ENCODE measurements around the gene NDUFV1.
"Not testable (repeated sequence)": the region's sequence is repeated elsewhere in the genome, so short reads cannot be mapped to it uniquely, and the experiment has no call there.

NDUFV1 gene

DNA sequence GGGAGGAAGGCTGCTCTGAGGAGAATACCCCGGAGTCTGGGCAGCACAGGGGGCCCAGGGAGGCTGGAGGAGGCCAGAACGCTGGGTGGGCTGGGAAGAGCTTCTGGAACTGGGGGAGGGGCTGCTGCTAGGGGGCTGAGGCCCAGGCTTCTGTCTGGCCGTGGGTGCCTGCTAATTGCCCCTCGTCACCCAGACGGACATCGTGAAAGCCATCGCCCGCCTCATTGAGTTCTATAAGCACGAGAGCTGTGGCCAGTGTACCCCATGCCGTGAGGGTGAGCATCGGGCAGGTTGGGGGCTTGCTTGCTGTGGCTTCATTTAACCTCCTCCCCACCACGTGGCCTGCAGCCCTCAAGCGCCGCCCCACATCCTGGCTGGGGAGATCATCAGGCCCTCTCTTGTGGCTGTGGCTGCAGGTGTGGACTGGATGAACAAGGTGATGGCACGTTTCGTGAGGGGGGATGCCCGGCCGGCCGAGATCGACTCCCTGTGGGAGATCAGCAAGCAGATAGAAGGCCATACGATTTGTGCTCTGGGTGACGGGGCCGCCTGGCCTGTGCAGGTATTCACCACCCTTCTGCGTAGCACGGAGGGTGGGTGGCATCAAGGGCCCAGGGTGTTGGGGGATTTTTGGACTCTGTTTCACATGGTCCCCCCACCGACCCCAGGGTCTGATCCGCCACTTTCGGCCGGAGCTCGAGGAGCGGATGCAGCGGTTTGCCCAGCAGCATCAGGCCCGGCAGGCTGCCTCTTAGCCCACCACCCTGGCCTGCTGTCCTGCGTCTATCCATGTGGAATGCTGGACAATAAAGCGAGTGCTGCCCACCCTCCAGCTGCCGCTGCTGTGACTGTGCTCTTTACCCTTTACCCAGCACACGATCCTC lies 5.2 kb downstream of the NDUFV1 start:
- FAIRE-seq = no peak

DNA sequence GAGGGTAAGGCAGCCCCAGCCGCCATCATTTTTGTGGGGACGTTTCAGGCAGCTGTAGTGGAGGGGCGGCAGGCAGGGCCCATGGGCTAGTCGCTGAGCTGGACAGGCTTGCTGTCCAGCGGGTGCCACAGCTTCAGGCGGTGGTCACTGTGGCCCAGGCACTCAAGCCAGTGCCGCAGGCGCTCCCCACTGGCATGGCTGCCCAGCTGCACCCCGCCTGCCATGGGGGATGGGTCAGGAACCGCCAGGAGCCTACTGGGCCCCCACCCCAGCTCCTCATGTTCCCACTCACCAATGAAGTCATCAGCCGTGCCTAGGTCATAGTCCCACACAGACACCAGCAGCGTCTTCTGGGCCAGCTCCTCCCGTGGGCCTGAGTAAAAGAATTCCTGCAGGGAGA lies 6.0 kb downstream of the NDUFV1 start:
- no peak for FAIRE-seq

- FAIRE-seq = no peak
Measured at GRCh38 chr11:67613313-67613959, 6.7 kb downstream of the NDUFV1 start.

GRCh38 chr11:67613960-67614715 lies 7.4 kb downstream of the NDUFV1 start:
- no peak for FAIRE-seq

DNA sequence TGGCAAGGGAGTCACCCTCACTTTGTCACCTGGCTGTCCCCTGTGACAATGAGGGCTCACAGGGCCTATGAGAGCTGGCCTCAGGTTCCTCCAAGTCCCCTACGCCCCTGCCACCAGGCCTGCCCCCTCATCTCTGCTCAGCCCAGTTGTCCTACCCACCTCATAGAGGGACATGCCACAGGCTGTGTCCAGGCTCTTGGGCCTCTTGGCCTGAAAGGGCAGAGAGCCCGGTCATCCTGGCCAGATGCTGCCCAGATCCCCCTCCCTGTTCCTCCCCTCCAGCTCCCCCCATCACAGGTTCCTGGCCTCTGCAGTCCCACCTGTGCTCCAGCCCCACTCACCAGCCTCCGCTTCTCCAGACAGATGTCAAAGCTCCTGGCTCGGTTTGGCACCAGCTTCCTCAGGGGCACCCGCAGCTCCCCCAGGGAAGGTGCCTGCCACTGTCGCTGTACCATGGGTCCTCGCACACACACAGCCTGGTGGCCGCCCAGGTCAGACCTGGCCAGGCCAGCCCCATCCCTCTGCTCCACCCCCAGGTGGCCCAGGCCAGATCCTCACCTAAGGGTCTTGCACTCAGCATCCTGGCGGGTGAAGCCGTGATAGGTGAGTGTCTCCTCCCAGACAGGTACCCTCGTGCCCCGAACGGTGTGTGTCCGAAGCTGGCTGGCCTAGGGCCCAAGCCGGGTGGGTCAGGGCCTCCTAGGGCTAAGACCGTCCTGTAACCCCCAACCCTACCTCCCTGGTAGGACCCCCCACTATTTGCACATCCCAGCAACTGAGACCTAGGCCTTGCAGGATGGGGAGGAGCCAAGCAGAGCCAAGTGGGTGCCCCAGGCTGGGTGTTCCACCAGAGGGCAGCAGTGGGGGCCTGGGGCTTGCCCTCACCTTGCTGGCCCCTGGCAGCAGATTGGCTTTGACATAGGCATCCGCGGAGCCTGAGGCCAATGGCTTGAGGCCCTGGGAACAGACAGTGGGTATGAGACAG lies 8.3 kb downstream of the NDUFV1 start:
- no peak for FAIRE-seq

- FAIRE-seq = no peak
Measured at GRCh38 chr11:67615728-67616430, 9.1 kb downstream of the NDUFV1 start.

DNA sequence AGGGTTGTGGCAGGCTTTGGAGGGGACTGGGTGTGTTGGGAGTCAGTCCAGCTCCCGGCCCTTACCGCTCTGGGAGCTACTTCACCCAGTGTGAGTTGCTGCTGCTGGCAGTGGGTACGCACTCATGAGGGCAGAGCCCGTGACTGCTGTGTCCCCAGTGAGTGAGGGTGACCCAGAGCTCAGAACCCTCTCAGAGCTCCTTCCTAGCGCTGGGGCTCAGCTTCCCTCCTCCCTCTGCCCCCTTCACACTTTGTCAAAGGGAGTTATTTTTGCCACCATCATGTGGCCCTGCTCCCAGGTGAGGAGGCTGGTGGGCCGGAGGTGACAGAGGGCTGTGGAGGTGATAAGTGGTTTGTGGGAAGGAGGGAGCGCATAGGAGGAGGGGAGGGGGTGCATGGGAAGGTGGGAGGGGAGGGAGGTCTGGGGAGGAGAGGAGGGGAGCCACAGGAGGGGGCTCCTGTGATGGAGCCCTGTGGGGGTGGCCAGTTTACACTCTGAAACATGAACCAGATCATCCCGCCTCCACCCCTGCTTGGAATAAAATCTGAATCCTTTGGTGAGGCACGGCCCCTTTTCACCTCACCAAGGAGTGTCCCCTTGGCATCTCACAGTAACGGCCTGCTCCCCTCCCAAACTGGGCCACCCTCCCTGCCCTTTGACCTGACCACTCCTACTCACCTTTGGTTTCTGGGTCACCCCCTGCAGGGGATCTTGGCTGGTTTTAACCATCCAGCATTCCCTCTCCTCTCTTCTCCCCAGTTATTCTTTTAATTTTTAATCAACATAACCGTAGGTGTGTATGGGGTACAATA lies 9.9 kb downstream of the NDUFV1 start:
- no peak for FAIRE-seq

DNA sequence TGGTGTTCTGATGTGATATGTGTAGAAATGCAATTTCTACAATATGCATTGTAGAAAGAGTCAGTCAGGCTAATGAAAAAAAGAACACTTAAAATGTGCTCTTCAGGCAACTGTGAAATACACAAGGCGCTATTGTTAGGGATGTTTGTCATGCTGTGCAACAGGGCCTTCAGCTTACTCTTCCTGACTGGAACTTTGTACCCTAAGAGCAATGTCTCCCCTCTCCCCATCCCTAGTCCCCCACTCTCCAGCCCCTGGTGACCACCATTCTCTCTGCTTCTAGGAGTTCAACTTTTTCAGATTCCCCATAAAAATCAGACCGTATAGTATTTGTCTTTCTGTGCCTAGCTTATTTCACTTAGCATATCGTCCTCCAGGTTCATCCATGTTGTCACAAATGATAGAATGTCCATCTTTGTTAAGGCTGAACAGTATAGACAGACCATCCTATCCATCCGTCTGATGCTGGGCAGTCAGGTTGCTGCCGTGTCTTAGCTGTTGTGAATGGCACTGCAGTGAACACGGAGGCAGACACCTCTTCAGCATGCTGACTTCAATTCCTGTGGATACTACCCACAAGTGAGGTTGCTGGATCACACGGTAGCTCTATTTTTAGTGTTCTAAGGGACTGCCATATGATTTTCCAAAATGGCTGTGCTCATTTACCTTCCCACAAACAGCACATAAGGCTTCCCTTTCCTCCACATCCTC lies 10.7 kb downstream of the NDUFV1 start:
- FAIRE-seq = no peak

GRCh38 chr11:67618901-67619659 lies 12.3 kb downstream of the NDUFV1 start:
- FAIRE-seq = not testable (repeated sequence)

- FAIRE-seq = not testable (repeated sequence)
Measured at GRCh38 chr11:67619683-67620618, 13.2 kb downstream of the NDUFV1 start.

- not testable (repeated sequence) for FAIRE-seq
Measured at GRCh38 chr11:67620621-67621020, 13.9 kb downstream of the NDUFV1 start.

DNA sequence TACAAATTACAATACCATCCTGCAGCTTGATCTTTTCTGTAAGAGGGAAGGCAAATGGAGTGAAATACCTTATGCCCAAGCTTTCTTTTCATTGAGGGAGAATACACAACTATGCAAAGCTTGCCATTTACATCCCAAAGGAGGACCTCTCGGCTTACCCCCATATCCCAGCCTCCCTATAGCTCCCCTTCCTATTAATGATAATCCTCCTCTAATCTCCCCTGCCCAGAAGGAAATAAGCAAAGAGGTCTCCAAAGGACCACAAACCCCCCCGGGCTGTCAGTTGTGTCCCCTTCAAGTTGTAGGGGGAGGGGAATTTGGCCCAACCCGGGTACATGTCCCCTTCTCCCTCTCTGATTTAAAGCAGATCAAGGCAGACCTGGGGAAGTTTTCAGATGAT lies 15.2 kb downstream of the NDUFV1 start:
- not testable (repeated sequence) for FAIRE-seq

DNA sequence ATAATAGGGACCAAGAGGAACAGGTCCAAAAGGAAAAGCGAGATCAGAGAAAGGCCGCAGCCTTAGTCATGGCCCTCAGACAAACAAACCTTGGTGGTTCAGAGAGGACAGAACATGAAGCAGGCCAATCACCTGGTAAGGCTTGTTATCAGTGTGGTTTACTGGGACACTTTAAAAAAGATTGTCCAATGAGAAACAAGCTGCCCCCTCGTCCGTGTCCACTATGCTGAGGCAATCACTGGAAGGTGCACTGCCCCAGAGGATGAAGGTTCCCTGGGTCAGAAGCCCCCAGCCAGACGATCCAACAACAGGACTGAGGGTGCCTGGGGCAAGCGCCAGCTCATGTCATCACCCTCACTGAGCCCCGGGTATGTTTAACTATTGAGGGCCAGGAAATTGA lies 16.2 kb downstream of the NDUFV1 start:
- not testable (repeated sequence) for FAIRE-seq

DNA sequence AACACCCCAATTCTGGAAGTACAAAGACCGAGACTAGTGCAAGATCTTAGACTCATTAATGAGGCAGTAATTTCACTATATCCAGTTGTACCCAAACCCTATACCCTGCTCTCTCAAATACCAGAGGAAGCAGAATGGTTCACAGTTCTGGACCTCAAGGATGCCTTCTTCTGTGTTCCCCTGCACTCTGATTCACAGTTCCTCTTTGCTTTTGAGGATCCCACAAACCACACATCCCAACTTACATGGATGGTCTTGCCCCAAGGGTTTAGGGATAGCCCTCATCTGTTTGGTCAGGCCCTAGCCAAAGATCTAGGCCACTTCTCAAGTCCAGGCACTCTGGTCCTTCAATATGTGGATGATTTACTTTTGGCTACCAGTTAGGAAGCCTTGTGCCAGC lies 17.1 kb downstream of the NDUFV1 start:
- FAIRE-seq = not testable (repeated sequence)

- FAIRE-seq = not testable (repeated sequence)
Measured at GRCh38 chr11:67626131-67626833, 19.5 kb downstream of the NDUFV1 start.

GRCh38 chr11:67626970-67627369 lies 20.2 kb downstream of the NDUFV1 start:
- FAIRE-seq = no peak

DNA sequence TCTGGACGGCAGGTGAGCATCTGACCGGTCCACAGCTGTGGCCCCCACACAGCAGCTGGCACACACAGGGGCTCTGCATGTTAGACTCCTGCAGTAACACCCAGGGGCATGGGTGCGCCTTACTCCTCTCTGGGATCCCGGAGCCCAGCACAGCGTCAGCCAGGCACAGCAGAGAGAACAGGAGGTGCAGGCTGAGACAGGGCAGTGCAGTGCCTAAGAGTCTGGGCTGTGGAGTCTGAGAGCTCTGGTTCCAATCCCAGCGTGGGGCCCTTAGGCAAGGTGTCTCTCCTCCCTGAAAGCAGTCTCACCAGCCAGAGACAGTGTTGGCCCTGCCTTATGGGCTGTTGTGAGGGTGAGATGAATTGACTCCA lies 20.7 kb downstream of the NDUFV1 start:
- FAIRE-seq = no peak

Measured in endometrium (tissue), 2 donors.